Measurements from ENCODE around the gene ASAP2.

- TF ChIP-seq CTCF (optimal IDR thresholded peaks at IDR 0.05 in 1 of 3, IDR thresholded peaks at IDR 0.05 in 1 of 3, conservative IDR thresholded peaks at IDR 0.05 in 1 of 3; ENCODE audit: extremely low read depth in 1 of 3, insufficient read depth in 2 of 3, low read length in 3 of 3) (no peak), EZH2 (IDR thresholded peaks at IDR 0.05; ENCODE audit: low read length) (no peak)
Observed at GRCh38 chr2:9307535-9307934, 100.9 kb downstream of the ASAP2 start.
